Suprapubic skin (tissue), 4 donors: Measurements from ENCODE around the gene LAMA3. TPM values are rescaled to one million over a fixed set of nuclear protein-coding genes. Genes with fewer than 3 reads are reported as not detected.

ENCODE experiments used
- DNase-seq, 2 donors: peaks; one replicate each; pipeline ENCODE4 v3.0.0-alpha.2; 2019; ENCODE audit warnings: low spot score in 2 of 2
- H3K27ac ChIP-seq: fragments of 200-600 bp; sonication (generic); one replicate; pipeline ENCODE4 v1.5.1; 2019
- H3K27me3 ChIP-seq: fragments of 200-600 bp; sonication (generic); one replicate; pipeline ENCODE4 v1.5.1; 2019
- H3K36me3 ChIP-seq: fragments of 200-600 bp; sonication (generic); one replicate; pipeline ENCODE4 v1.5.1; 2019
- H3K4me1 ChIP-seq: fragments of 200-600 bp; sonication (generic); one replicate; pipeline ENCODE4 v1.5.1; 2019
- H3K4me3 ChIP-seq: fragments of 200-600 bp; sonication (generic); one replicate; pipeline ENCODE4 v1.5.1; 2019; ENCODE audit warnings: mild to moderate bottlenecking
- H3K9me3 ChIP-seq: fragments of 200-600 bp; sonication (generic); one replicate; pipeline ENCODE4 v1.5.1; 2019
- EP300 ChIP-seq: sonication (generic); formaldehyde crosslinking; IDR thresholded peaks from one replicate; pipeline ENCODE4 v1.6.1; 2017; ENCODE audit warnings: antibody characterized with exemption
- POLR2A ChIP-seq, 2 donors: fragments of 450-650 bp; IDR thresholded peaks; one replicate each; pipeline ENCODE4 v1.6.1; 2017; ENCODE audit warnings: antibody characterized with exemption in 2 of 2, mild to moderate bottlenecking in 2 of 2, moderate library complexity in 2 of 2
- POLR2AphosphoS5 ChIP-seq, 3 donors: sonication (generic); formaldehyde crosslinking; IDR thresholded peaks; one replicate each; pipeline ENCODE4 v1.6.1; 2017; ENCODE audit warnings: antibody characterized with exemption in 3 of 3
- WGBS: methylation state at CpG from one replicate; pipeline ENCODE4 v1.1.5; 2018; 5-methylcytosine and 5-hydroxymethylcytosine counted together
- total RNA-seq, 4 donors: library from RNA; depleted of rRNA; stranded (reverse); fragments of >200 nt; gene quantifications; one replicate each; pipeline ENCODE4 v1.1.0, GENCODE V29; 2016
- TF ChIP-seq, protein P1 (sequence below), 2 donors: fragments of 200-600 bp in 1 of 2; fragments of 450-650 bp in 1 of 2; sonication (generic) in 1 of 2; IDR thresholded peaks; one replicate each; pipeline ENCODE4 v1.5.1; 2016 to 2019; ENCODE audit warnings: antibody characterized with exemption in 2 of 2, mild to moderate bottlenecking in 1 of 2, moderate library complexity in 1 of 2

The LAMA3 gene
- total RNA-seq, 4 donors from 2014 or later = 233 to 370 (median 253) TPM

GRCh38 chr18:23805898-23806297 lies 116.6 kb downstream of the LAMA3 start:
- no peak overlapping the region for H3K27ac ChIP-seq
- peaks cover 10% of the 10 kb centered on the region for H3K36me3 ChIP-seq
- DNase-seq = no peak
- H3K4me3 ChIP-seq = no peak overlapping the region
- TF ChIP-seq POLR2A (IDR thresholded peaks at IDR 0.05) = no peak
- TF ChIP-seq POLR2AphosphoS5 (IDR thresholded peaks at IDR 0.05) = no peak
- TF ChIP-seq EP300 = no peak
- H3K4me1 ChIP-seq = no peaks in the 10 kb centered on the region
- H3K27me3 ChIP-seq = no peaks in the 10 kb centered on the region
- 81% methylated on average over 1 of the region's 1 CpG for WGBS
- no peaks in the 10 kb centered on the region for H3K9me3 ChIP-seq

DNA sequence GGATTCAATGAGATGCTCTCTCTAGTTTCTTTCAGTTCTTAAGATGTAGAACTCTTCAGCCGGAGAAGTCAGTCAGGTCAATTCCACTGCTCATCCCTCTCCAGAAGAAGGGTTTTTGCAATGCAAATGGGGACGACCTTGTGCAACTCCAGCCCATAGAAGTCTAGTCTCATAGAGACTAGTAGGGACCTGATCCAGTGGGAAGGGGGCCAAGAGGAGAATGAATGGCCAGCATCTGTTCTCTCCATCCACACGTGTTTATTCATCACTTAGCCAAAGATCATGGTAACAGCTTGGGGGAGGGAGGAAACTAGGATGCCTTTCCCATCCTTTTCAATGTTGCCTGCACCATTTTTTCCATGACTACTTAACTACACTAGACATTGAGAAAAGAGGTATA lies 120.2 kb downstream of the LAMA3 start:
- H3K27me3 ChIP-seq = no peaks in the 10 kb centered on the region
- no peaks in the 10 kb centered on the region for H3K4me1 ChIP-seq
- DNase-seq = no peak
- WGBS = 41% methylated on average over 3 of the region's 3 CpGs
- peaks cover 10% of the 10 kb centered on the region for H3K36me3 ChIP-seq
- no peaks in the 10 kb centered on the region for H3K9me3 ChIP-seq
- TF ChIP-seq POLR2A (IDR thresholded peaks at IDR 0.05) (no peak), POLR2AphosphoS5 (IDR thresholded peaks at IDR 0.05) (no peak), EP300 (no peak)
- TF ChIP-seq, protein P1, sequence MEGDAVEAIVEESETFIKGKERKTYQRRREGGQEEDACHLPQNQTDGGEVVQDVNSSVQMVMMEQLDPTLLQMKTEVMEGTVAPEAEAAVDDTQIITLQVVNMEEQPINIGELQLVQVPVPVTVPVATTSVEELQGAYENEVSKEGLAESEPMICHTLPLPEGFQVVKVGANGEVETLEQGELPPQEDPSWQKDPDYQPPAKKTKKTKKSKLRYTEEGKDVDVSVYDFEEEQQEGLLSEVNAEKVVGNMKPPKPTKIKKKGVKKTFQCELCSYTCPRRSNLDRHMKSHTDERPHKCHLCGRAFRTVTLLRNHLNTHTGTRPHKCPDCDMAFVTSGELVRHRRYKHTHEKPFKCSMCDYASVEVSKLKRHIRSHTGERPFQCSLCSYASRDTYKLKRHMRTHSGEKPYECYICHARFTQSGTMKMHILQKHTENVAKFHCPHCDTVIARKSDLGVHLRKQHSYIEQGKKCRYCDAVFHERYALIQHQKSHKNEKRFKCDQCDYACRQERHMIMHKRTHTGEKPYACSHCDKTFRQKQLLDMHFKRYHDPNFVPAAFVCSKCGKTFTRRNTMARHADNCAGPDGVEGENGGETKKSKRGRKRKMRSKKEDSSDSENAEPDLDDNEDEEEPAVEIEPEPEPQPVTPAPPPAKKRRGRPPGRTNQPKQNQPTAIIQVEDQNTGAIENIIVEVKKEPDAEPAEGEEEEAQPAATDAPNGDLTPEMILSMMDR (IDR thresholded peaks at IDR 0.05) = no peak
- H3K27ac ChIP-seq = no peak overlapping the region
- H3K4me3 ChIP-seq = no peak overlapping the region

- 77% methylated on average over 3 of the region's 3 CpGs for WGBS
- H3K9me3 ChIP-seq = no peaks in the 10 kb centered on the region
- DNase-seq = no peak
Observed at GRCh38 chr18:23810396-23810795, 121.1 kb downstream of the LAMA3 start.

DNA sequence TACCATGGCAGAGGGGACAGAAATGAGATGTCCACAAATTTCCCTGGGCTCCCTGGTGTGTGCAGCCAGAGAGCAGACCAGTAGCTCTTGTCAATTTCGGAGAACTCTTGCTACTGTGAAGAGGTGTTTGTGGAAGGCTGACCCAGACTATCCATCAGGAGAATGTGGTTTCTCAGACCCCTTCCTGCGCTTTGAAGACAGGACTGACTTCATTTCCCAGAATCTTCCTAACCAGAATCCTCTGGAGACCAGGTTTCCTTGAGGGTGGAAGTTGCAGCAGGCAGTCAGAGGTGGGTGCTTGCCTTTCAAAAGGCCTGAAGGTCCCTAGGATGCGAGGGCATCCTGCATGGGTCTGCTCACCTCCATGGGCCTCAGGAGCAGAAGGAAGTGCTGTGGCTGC lies 121.9 kb downstream of the LAMA3 start:
- Histone ChIP-seq H3K27me3 (no peaks in the 10 kb centered on the region), H3K27ac (no peak overlapping the region), H3K4me3 (no peak overlapping the region), H3K4me1 (no peaks in the 10 kb centered on the region), H3K36me3 (peaks cover 18% of the 10 kb centered on the region), H3K9me3 (no peaks in the 10 kb centered on the region)
- TF ChIP-seq EP300 (no peak), POLR2A (IDR thresholded peaks at IDR 0.05) (no peak), POLR2AphosphoS5 (IDR thresholded peaks at IDR 0.05) (no peak)
- TF ChIP-seq, protein P1 (IDR thresholded peaks at IDR 0.05) = no peak
- WGBS = 88% methylated on average over 3 of the region's 3 CpGs
- no peak for DNase-seq

More at GRCh38 chr18:23810396-23810795, 121.1 kb downstream of the LAMA3 start:
- Histone ChIP-seq H3K27me3 (no peaks in the 10 kb centered on the region), H3K36me3 (peaks cover 16% of the 10 kb centered on the region), H3K4me3 (no peak overlapping the region), H3K27ac (no peak overlapping the region), H3K4me1 (no peaks in the 10 kb centered on the region)
- TF ChIP-seq POLR2AphosphoS5 (IDR thresholded peaks at IDR 0.05) = no peak
- TF ChIP-seq POLR2A (IDR thresholded peaks at IDR 0.05) = no peak
- TF ChIP-seq EP300 = no peak
- TF ChIP-seq, protein P1 (IDR thresholded peaks at IDR 0.05) = no peak

- H3K4me1 ChIP-seq = no peaks in the 10 kb centered on the region
- H3K27ac ChIP-seq = no peak overlapping the region
- no peaks in the 10 kb centered on the region for H3K9me3 ChIP-seq
- DNase-seq = no peak
- no peaks in the 10 kb centered on the region for H3K27me3 ChIP-seq
- 39% methylated on average over 4 of the region's 4 CpGs for WGBS
- TF ChIP-seq, protein P1 (IDR thresholded peaks at IDR 0.05) = peak in 1 of 2 donors; percentile 38
- TF ChIP-seq POLR2AphosphoS5 (IDR thresholded peaks at IDR 0.05) = no peak
- peaks cover 23% of the 10 kb centered on the region for H3K36me3 ChIP-seq
- no peak overlapping the region for H3K4me3 ChIP-seq
Observed at GRCh38 chr18:23812546-23813440, 123.5 kb downstream of the LAMA3 start.
